Measurements from ENCODE around the gene MSX2.
"Not testable (repeated sequence)": the region's sequence is repeated elsewhere in the genome, so short reads cannot be mapped to it uniquely, and the experiment has no call there.

The MSX2 gene

GRCh38 chr5:174734571-174735497, 10.5 kb downstream of the MSX2 start:
- no peak for DNase-seq

GRCh38 chr5:174735498-174736330, 11.3 kb downstream of the MSX2 start:
- no peak for DNase-seq

- no peak for DNase-seq
These were observed 11.9 kb downstream of the MSX2 start for GRCh38 chr5:174736331-174736721.

DNA sequence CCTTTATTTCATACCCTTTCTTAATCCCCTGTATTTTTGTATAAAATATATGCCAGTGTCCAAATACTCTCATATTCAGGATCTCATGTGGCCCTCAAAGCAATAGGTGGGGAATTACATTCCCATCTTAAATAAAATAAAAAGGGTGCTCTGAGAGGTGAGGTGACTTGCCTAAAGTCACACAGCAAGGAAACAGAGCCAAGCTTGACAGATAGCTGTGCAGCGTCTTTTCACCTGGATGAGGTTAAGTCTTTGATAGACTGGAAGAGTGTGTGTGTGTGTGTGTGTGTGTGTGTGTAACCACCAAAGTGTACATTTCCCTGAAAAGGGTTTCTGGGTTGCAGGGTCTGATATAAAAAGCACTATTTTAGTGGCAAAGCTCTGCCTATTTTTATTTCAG, 12.4 kb downstream of the MSX2 start:
- DNase-seq, result no peak

DNA sequence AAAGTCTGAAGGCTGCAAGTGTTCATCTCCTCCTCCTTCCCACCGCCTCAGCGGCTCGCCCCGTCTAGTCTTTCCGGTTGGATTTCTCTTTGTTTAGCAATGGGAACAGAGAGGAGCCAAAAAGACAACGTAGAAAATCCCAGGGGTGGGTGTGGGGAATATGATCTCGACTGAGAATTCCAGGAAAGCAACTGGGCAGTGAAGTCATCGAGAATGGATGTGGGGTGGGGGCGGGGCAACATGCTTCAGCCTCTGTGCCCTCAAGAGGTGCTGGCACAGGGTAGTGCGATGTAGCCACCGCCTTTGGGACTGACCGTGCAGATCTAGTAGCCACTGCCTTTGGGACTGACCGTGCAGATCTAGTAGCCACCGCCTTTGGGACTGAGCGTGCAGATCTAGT, 12.9 kb downstream of the MSX2 start:
- no peak for DNase-seq

DNA sequence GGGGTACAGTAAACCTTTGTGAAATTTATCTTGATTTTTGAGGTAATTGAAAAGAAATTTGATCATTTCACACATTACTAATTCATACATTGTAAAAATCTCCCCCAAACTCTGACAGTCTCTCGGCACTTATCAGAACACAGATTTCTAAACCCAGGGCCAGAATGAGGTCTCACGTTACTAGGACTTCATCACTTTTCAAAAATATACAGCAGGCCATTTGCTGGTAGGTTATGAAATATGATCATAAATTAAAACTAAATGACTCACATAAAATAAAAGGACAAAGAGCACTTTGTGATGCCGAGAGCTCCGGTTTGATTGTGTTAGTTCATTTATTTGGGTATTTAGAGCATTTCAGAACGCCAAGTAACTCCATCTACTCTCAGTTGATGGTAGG, 17.0 kb downstream of the MSX2 start:
- no peak for DNase-seq

GRCh38 chr5:174744896-174745295, 20.5 kb downstream of the MSX2 start:
- no peak for DNase-seq

DNA sequence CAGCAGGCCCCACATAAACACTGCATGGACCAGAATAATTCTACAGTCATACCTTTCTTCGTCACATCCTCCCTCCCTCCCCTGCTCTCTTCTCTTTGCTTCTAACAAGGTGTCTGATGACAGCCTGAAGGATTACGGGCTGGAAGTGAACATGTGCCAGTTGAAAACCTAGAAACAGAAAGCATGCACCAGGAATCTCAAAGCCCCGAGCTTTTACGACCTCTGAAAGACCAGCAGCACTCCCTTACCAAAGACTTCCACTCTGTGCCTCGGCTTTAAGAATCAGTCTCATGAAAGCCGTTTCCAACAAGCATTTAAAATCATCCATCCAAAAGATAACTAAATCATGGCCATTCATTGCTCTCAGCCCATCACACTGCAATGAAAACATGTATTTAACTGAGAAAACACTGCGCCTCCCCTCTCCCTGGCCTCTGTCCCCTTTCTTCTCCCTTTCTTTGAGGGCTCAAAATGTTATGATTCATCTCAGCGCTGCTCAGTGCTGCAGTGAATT, 21.3 kb downstream of the MSX2 start:
- no peak for DNase-seq

GRCh38 chr5:174750711-174751110, 26.3 kb downstream of the MSX2 start:
- no peak for DNase-seq

- no peak for DNase-seq
These were observed 27.0 kb downstream of the MSX2 start for GRCh38 chr5:174751154-174752000.

DNA sequence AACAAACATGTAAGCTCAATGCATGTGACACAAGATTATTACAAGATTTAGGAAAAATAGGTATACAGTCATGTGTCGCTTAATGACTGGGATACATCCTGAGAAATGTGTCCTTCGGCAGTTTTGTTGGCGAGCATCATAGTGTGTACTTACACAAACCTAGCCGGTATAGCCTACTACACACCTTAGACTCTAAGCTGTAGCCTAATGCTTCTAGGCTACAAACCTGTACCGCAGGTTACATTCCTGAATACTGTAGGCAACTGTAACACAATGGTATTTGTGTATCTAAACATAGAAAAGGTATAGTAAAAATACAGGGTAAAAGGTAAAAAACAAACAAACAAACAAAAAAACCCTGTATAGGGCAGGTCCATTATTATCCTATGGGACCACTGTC, 27.7 kb downstream of the MSX2 start:
- no peak for DNase-seq

DNA sequence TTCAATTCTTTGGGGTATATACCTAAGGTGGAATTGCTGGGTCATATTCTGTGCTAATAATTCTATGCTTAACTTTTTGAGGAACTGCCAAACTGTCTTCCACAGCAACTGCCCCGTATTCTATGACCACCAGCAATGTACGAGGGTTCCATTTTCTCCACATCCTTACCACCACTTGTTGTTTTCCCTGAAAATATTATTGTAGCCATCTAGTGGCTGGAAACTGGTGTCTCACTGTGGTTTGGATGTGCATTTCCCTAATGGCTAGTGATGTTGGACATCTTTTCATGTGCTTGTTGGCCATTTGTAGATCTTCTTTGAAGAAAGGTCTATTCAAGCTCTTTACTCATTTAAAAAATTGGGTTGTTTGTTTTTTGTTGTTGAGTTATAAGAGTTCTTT, 30.7 kb downstream of the MSX2 start:
- DNase-seq, result no peak

DNA sequence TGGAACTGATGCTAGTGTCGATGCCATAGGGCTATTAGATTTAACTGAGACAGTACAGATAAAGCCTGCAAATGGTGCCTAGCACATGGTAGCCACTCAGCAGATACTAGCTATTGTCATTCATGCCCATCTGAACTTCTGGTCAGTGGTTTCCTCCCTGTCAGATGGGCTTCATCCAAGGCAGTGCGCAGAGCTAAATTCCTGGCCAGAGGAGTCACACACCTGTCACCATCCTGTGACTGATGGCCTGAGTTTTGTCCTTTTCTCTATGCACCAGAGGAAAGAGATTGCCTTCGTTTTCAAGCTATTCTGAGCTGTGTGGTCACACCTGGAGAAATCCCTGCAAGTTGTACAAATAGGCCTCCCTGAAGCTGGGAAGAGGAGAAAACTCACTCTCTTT, 34.7 kb downstream of the MSX2 start:
- no peak for DNase-seq

DNA sequence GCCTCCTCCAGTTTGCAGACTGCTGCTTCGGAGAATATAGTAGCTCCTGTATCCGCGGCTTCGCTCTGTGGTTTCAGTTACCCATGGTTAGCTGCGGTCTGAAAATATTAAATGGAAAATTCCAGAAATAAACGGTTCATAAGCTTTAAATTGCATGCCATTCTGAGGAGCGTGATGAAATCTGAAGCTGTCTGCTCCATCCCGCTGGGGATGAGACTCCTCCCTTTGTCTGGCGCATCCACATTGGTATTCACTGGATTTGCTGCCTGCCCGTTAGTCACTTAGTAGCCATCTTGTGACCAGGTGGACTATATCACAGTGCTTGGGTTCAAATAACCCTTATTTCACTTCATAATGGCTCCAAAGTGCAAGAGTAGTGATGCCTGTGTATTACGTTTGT, 36.3 kb downstream of the MSX2 start:
- no peak for DNase-seq

DNA sequence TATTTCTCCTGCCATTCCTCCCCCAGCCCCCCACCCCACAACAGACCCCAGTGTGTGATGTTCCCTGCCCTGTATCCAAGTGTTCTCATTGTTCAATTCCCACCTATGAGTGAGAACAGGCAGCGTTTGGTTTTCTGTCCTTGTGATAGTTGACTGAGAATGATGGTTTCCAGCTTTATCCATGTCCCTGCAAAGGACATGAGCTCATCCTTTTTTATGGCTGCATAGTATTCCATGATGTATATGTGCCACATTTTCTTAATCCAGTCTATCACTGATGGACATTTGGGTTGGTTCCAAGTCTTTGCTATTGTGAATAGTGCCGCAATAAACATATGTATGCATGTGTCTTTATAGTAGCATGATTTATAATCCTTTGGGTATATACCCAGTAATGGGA, 37.0 kb downstream of the MSX2 start:
- DNase-seq, result not testable (repeated sequence)

DNA sequence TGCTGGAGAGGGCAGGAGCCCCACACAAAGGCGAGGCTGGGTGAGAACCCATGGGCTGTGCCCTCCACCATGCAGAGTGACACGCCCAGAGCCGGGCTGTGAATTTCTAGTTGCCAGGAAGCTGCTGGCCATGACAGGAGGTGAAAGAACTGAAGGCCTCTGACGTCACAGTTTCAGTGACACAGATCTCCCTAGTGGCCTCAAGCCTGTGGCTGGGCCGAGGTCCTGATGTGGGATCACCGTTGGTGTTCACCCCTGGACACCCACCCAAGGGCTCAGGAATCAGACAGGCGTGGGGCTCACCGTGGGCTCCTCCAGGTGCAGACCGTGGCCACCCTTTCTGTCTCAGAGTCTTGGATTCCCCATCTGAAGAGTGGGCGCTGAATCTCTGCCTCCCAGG, 39.9 kb downstream of the MSX2 start:
- DNase-seq, result no peak

GRCh38 chr5:174765540-174765939, 41.2 kb downstream of the MSX2 start:
- no peak for DNase-seq

DNA sequence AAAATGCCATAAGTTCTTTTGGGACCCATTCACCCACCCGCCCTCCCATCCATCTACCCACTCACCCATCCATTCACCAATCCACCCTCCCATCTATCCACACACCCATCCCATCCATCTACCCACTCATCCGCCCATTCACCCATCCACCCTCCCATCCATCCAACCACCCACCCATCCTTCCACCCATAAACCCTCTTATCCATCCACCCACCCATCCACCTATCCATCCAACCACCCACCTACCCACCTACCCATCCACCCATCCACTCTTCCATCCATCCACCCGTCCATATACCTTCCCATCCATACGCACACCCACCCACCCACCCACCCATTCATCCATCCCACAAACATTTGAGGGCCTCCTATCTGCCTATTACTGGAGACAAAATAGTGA, 43.3 kb downstream of the MSX2 start:
- no peak for DNase-seq

DNA sequence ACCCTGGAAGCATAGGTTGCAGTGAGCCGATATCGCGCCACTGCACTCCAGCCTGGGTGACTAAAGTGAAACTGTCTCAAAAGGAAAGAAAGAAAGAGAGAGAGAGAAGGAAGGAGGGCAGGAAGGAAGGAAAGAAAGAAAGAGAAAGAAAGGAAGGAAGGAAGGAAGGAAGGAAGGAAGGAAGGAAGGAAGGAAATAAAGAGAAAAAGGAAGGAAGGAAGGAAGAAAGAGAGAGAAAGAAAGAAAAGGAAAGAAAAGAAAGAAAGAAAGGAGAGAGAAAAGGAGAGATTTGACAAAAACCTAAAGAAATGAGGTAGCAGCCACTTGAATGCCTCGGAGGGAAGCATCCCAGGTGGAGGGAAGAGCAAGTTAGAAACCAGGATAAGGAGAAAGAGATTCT, 44.6 kb downstream of the MSX2 start:
- no peak for DNase-seq

GRCh38 chr5:174773371-174773770, 49.0 kb downstream of the MSX2 start:
- DNase-seq, result no peak

- no peak for DNase-seq
These were observed 50.7 kb downstream of the MSX2 start for GRCh38 chr5:174775081-174775480.

DNA sequence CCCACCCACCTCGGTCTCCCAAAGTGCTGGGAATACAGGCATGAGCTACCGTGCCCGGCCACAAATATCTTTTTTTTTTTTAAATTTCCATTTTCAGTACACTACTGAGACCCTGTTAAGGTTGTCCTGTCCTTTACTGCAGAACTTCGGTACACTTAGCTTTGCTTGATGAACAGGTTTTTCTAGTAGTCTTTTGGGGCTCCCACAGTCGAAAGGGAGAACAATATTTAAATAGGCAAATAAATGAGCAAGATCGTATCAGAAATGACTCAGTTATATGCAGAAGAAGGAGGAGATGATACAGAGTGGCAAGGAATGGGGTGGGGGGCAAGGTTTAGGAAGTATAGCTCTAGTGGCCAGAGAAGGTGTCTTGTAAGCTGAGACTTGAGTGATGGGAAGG, 52.7 kb downstream of the MSX2 start:
- DNase-seq, result no peak

DNA sequence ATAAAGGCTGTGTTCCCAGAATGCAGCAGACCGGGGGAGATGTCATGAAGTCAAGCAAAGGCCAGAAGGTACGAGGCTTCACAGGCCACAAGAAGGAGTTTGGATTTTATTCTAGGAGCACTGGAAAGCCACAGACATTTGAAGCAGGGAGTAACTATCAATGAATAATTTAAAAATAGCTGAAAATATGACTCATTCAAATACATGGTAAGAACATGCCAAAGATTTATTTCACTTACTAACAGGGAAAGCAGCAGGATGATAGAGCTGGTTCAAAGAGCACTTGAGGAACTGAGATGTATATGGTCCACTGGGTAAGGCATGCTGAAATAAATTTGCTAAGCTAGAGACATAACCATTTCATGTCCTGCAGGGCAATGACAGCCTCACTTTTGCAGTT, 53.2 kb downstream of the MSX2 start:
- DNase-seq, result no peak
